ENCODE results near the gene JSRP1.

JSRP1 gene

GRCh38 chr19:2276429-2276986 lies 20.3 kb upstream of the JSRP1 start:
- H3K4me3 ChIP-seq (ENCODE audit: low read length), result no peak overlapping the region
- TF ChIP-seq ZNF274 (IDR thresholded peaks at IDR 0.05; ENCODE audit: low read depth, low read length), result no peak

- H3K4me3 ChIP-seq (ENCODE audit: low read length), result no peak overlapping the region
- no peak for TF ChIP-seq ZNF274 (IDR thresholded peaks at IDR 0.05; ENCODE audit: low read depth, low read length)
Observed at GRCh38 chr19:2275588-2276428, 19.6 kb upstream of the JSRP1 start.

- H3K4me3 ChIP-seq (ENCODE audit: low read length), result no peak overlapping the region
- TF ChIP-seq ZNF274 (IDR thresholded peaks at IDR 0.05; ENCODE audit: low read depth, low read length), result no peak
Observed at GRCh38 chr19:2274931-2275535, 18.8 kb upstream of the JSRP1 start.

GRCh38 chr19:2274185-2274711 lies 18.0 kb upstream of the JSRP1 start:
- no peak overlapping the region for H3K4me3 ChIP-seq (ENCODE audit: low read length)
- TF ChIP-seq ZNF274 (IDR thresholded peaks at IDR 0.05; ENCODE audit: low read depth, low read length), result no peak

- no peak for TF ChIP-seq ZNF274 (IDR thresholded peaks at IDR 0.05; ENCODE audit: low read depth, low read length)
- peak overlapping the region; percentile 3; the same call in 1 of the 2 replicates for H3K4me3 ChIP-seq (ENCODE audit: low read length)
Observed at GRCh38 chr19:2273356-2274184, 17.4 kb upstream of the JSRP1 start.

GRCh38 chr19:2271234-2272103 lies 15.3 kb upstream of the JSRP1 start:
- peak overlapping the region; percentile 87 for H3K4me3 ChIP-seq (ENCODE audit: low read length)
- TF ChIP-seq ZNF274 (IDR thresholded peaks at IDR 0.05; ENCODE audit: low read depth, low read length), result no peak

- no peak for TF ChIP-seq ZNF274 (IDR thresholded peaks at IDR 0.05; ENCODE audit: low read depth, low read length)
- peak overlapping the region; percentile 87 for H3K4me3 ChIP-seq (ENCODE audit: low read length)
Observed at GRCh38 chr19:2270423-2271233, 14.4 kb upstream of the JSRP1 start.

- H3K4me3 ChIP-seq (ENCODE audit: low read length), result peak overlapping the region; percentile 87
- no peak for TF ChIP-seq ZNF274 (IDR thresholded peaks at IDR 0.05; ENCODE audit: low read depth, low read length)
Observed at GRCh38 chr19:2270157-2270422, 13.9 kb upstream of the JSRP1 start.

- TF ChIP-seq ZNF274 (IDR thresholded peaks at IDR 0.05; ENCODE audit: low read depth, low read length), result no peak
- peak overlapping the region; percentile 88 for H3K4me3 ChIP-seq (ENCODE audit: low read length)
Observed at GRCh38 chr19:2269244-2270156, 13.3 kb upstream of the JSRP1 start.

GRCh38 chr19:2268861-2269243 lies 12.6 kb upstream of the JSRP1 start:
- H3K4me3 ChIP-seq (ENCODE audit: low read length), result peak overlapping the region; percentile 88
- TF ChIP-seq ZNF274 (IDR thresholded peaks at IDR 0.05; ENCODE audit: low read depth, low read length), result no peak

GRCh38 chr19:2268480-2268830 lies 12.2 kb upstream of the JSRP1 start:
- no peak for TF ChIP-seq ZNF274 (IDR thresholded peaks at IDR 0.05; ENCODE audit: low read depth, low read length)
- no peak overlapping the region; the same call in 1 of the 2 replicates for H3K4me3 ChIP-seq (ENCODE audit: low read length)
